GM13977 (cell line): Measurements from ENCODE around the gene RIPK1.

Source experiments
- DNase-seq: peaks from one replicate; pipeline ENCODE4 v3.0.0; 2012; ENCODE audit warnings: low spot score
- CTCF ChIP-seq: IDR thresholded peaks from 2 replicates; pipeline ENCODE4 v1.5.1; 2012; ENCODE audit warnings: mild to moderate bottlenecking, control low read depth; ENCODE audit not compliant: insufficient read depth; ENCODE audit errors: extremely low read depth, missing control alignments
- in situ Hi-C: fragments of 300-500 bp; cut with MboI; formaldehyde crosslinking; loops from one replicate; pipeline ENCODE4 v1.12.0; 2022; ENCODE audit warnings: low sequenced_read_pairs, low pct_unique_long_range_greater_than_20kb, mixed read lengths, inconsistent platforms; ENCODE audit not compliant: unreplicated experiment

The RIPK1 gene

GRCh38 chr6:3118353-3119039 lies 50.2 kb downstream of the RIPK1 start, which contains the start of gene BPHL:
BPHL (plus strand) TSS chr6:3118711; CDS start chr6:3118741, 30 bp downstream.
- TF ChIP-seq CTCF: no peak
- in situ Hi-C loops: loop anchor here (25.0 kb wide), 1 partner anchor 619 kb away; no protein-coding TSS in a partner anchor
- DNase-seq: peak; percentile 100

GRCh38 chr6:3119040-3119723 lies 50.9 kb downstream of the RIPK1 start:
- no peak for DNase-seq
- in situ Hi-C loops: loop anchor here (25.0 kb wide), 1 partner anchor 618 kb away; no protein-coding TSS in a partner anchor

GRCh38 chr6:3120765-3121089 lies 52.4 kb downstream of the RIPK1 start:
- TF ChIP-seq CTCF: no peak
- in situ Hi-C loops: loop anchor here (10.0 to 25.0 kb wide), 2 partner anchors 124 to 617 kb away; no protein-coding TSS in a partner anchor
- DNase-seq: no peak

More at GRCh38 chr6:3119040-3119723, 50.9 kb downstream of the RIPK1 start:
- no peak for TF ChIP-seq CTCF

GRCh38 chr6:3122823-3123182 lies 54.5 kb downstream of the RIPK1 start:
- in situ Hi-C loops: loop anchor here (10.0 to 25.0 kb wide), 2 partner anchors 122 to 614 kb away; no protein-coding TSS in a partner anchor

GRCh38 chr6:3124667-3125066 lies 56.4 kb downstream of the RIPK1 start:
- TF ChIP-seq CTCF: no peak
- in situ Hi-C loops: loop anchor here (10.0 to 25.0 kb wide), 2 partner anchors 120 to 613 kb away; no protein-coding TSS in a partner anchor
- no peak for DNase-seq

More at GRCh38 chr6:3122823-3123182, 54.5 kb downstream of the RIPK1 start:
- no peak for DNase-seq
- TF ChIP-seq CTCF: no peak

GRCh38 chr6:3125815-3126214 lies 57.5 kb downstream of the RIPK1 start:
- no peak for TF ChIP-seq CTCF
- in situ Hi-C loops: loop anchor here (10.0 kb wide), 1 partner anchor 119 kb away; no protein-coding TSS in a partner anchor
- no peak for DNase-seq
